HepG2 (cell line): ENCODE results near the gene PDLIM4. TPM values are rescaled to one million over a fixed set of nuclear protein-coding genes. Genes with fewer than 3 reads are reported as not detected.

ENCODE experiments used
- ATAC-seq: fragments of 200-7000 bp; cut with Tn5 transposase; 3 replicates; pipeline ENCODE4 v1.9.1; 2020; ENCODE audit warnings: mild to moderate bottlenecking, moderate library complexity
- BruUV-seq: library from RNA; stranded (reverse); fragments of 400-500 nt; replicated peaks from 2 replicates; lab custom pipeline; 2021; lab: Mats Ljungman, UMichigan
- CTCF ChIA-PET: fragments of 300-600 bp; formaldehyde crosslinking; extraction: SDS; loops from one replicate; lab custom pipeline; 2021; ENCODE audit warnings: low total read pairs, inconsistent platforms, low intra/inter-chr PET ratio; lab: Yijun Ruan, JAX
- POLR2A ChIA-PET: fragments of 350-600 bp; sonication (Branson Sonifier 250); formaldehyde crosslinking; loops from one replicate; lab custom pipeline; 2020; ENCODE audit warnings: antibody characterized with exemption, inconsistent platforms; lab: Yijun Ruan, JAX
- DNase-seq: peaks from one replicate; pipeline ENCODE4 v3.0.0-alpha.2; 2015; ENCODE audit warnings: low spot score
- FAIRE-seq: peaks from 3 replicates; lab custom pipeline; 2011; peaks lifted over from hg19 to GRCh38; lab: Jason Lieb, UNC
- H2AFZ ChIP-seq: one replicate; pipeline ENCODE4 v1.6.1; 2011; ENCODE audit warnings: low read length, inconsistent platforms
- H3K27ac ChIP-seq: fragments of 300-600 bp; 3 replicates; pipeline ENCODE4 v1.8.0; 2011; ENCODE audit warnings: mixed run types, mild to moderate bottlenecking, mixed read lengths, low read length, inconsistent platforms; ENCODE audit not compliant: insufficient read depth; ENCODE audit errors: extremely low read length
- H3K27me3 ChIP-seq, 2 experiments: fragments of 200-600 bp in 1 of 2; 2 replicates in 1 of 2; 3 replicates in 1 of 2; pipeline versions ENCODE4 v1.6.0 to v1.8.0; 2011; ENCODE audit warnings: low read length in 2 of 2, mild to moderate bottlenecking in 2 of 2, moderate library complexity in 2 of 2, inconsistent platforms in 1 of 2; ENCODE audit not compliant: insufficient read depth in 2 of 2, control insufficient read depth in 1 of 2
- H3K36me3 ChIP-seq, 2 experiments: fragments of 200-600 bp in 1 of 2; replicated peaks in 1 of 2; 2 replicates in 1 of 2; 3 replicates in 1 of 2; pipeline versions ENCODE4 v1.5.1 to v1.8.0; 2011; ENCODE audit warnings: low read length in 2 of 2, inconsistent platforms in 1 of 2; ENCODE audit not compliant: insufficient read depth in 2 of 2, control insufficient read depth in 1 of 2
- H3K4me1 ChIP-seq: 2 replicates; pipeline ENCODE4 v1.5.1; 2012; ENCODE audit warnings: low read length, inconsistent platforms; ENCODE audit not compliant: insufficient read depth
- H3K4me2 ChIP-seq: 2 replicates; pipeline ENCODE4 v1.6.0; 2011; ENCODE audit warnings: low read depth, low read length, inconsistent platforms
- H3K4me3 ChIP-seq, 3 experiments: fragments of 200-600 bp in 1 of 3; sonication (generic), shearing (Covaris generic) in 1 of 3; replicated peaks in 1 of 3; 2 replicates each; pipeline ENCODE4 v1.5.1; 2011 to 2016; ENCODE audit warnings: low read length in 3 of 3, inconsistent platforms in 2 of 3, low read depth in 2 of 3, mild to moderate bottlenecking in 2 of 3, control low read depth in 1 of 3, mixed read lengths in 1 of 3; ENCODE audit not compliant: insufficient read depth in 1 of 3
- H3K79me2 ChIP-seq: one replicate; pipeline ENCODE4 v1.6.1; 2011; ENCODE audit warnings: low read length, inconsistent platforms; ENCODE audit not compliant: insufficient read depth
- H3K9ac ChIP-seq: 2 replicates; pipeline ENCODE4 v1.6.0; 2011; ENCODE audit warnings: mild to moderate bottlenecking, low read depth, low read length, inconsistent platforms; ENCODE audit not compliant: insufficient read depth
- H3K9me3 ChIP-seq: 2 replicates; pipeline ENCODE4 v1.5.1; 2012; ENCODE audit warnings: mild to moderate bottlenecking, low read length
- H4K20me1 ChIP-seq: 2 replicates; pipeline ENCODE4 v1.6.0; 2011; ENCODE audit warnings: inconsistent platforms, mild to moderate bottlenecking, low read length, moderate library complexity; ENCODE audit not compliant: insufficient read depth
- HNF4A ChIP-seq: sonication (generic); formaldehyde crosslinking; IDR thresholded peaks from 2 replicates; pipeline ENCODE4 v1.4.0; 2020; ENCODE audit warnings: missing genetic modification reagents
- HOXA7 ChIP-seq: sonication (generic); formaldehyde crosslinking; IDR thresholded peaks from 2 replicates; pipeline ENCODE4 v1.8.1; 2022; ENCODE audit warnings: mild to moderate bottlenecking, missing genetic modification reagents, moderate library complexity
- KLF9 ChIP-seq: IDR thresholded peaks from 2 replicates; pipeline ENCODE4 v1.6.1; 2016; ENCODE audit warnings: low read depth
- PHF20 ChIP-seq: sonication (generic); formaldehyde crosslinking; IDR thresholded peaks from 2 replicates; pipeline ENCODE4 v1.5.0; 2020; ENCODE audit warnings: mild to moderate bottlenecking, missing genetic modification reagents
- PHF21A ChIP-seq: sonication (generic); formaldehyde crosslinking; IDR thresholded peaks from 2 replicates; pipeline ENCODE4 v1.5.0; 2020; ENCODE audit warnings: mild to moderate bottlenecking, missing genetic modification reagents
- PITX1 ChIP-seq: sonication (generic); formaldehyde crosslinking; IDR thresholded peaks from 2 replicates; pipeline ENCODE4 v1.5.1; 2020; ENCODE audit warnings: mild to moderate bottlenecking, missing genetic modification reagents
- POLR2AphosphoS5 ChIP-seq: IDR thresholded peaks from 2 replicates; pipeline ENCODE4 v1.6.1; 2012; ENCODE audit warnings: low read depth, low read length
- RFX1 ChIP-seq: fragments of 450-650 bp; IDR thresholded peaks from 2 replicates; pipeline ENCODE4 v1.6.1; 2017
- SPEN ChIP-seq: sonication (generic); formaldehyde crosslinking; IDR thresholded peaks from 2 replicates; pipeline ENCODE4 v1.5.1; 2020; ENCODE audit warnings: low read depth, mild to moderate bottlenecking, missing genetic modification reagents
- ZNF180 ChIP-seq: sonication (generic); formaldehyde crosslinking; IDR thresholded peaks from 2 replicates; pipeline ENCODE4 v1.4.0; 2020; ENCODE audit warnings: low read depth, missing genetic modification reagents, borderline replicate concordance
- ZNF230 ChIP-seq: sonication (generic); formaldehyde crosslinking; IDR thresholded peaks from 2 replicates; pipeline ENCODE4 v1.4.0; 2020; ENCODE audit warnings: mild to moderate bottlenecking, missing genetic modification reagents
- ZNF30 ChIP-seq: sonication (generic); formaldehyde crosslinking; IDR thresholded peaks from 2 replicates; pipeline ENCODE4 v1.5.0; 2020; ENCODE audit warnings: mild to moderate bottlenecking, missing genetic modification reagents
- ZNF335 ChIP-seq: sonication (generic); formaldehyde crosslinking; IDR thresholded peaks from 2 replicates; pipeline ENCODE4 v1.4.0; 2020; ENCODE audit warnings: missing genetic modification reagents
- WGBS: methylation state at CpG from one replicate; pipeline ENCODE4 v1.1.6; 2017; ENCODE audit warnings: low lambda C conversion rate; 5-methylcytosine and 5-hydroxymethylcytosine counted together
- in situ Hi-C: cut with HindIII; loops from 2 replicates; pipeline ENCODE4 v1.10.0; 2017; ENCODE audit warnings: low pct_unique_long_range_greater_than_20kb; ENCODE audit not compliant: extremely low pct_ligation_motif_present
- intact Hi-C: fragments of 100-400 bp; cut with micrococcal nuclease; formaldehyde crosslinking; loops from one replicate; pipeline ENCODE4 v1.10.0; 2022; ENCODE audit not compliant: unreplicated experiment
- polyA plus RNA-seq, 8 experiments: library from polyadenylated mRNA; depleted of rRNA in 3 of 8; stranded (reverse) in 7 of 8; unstranded in 1 of 8; fragments of >200 nt; fragmentation: Illumina TruSeq in 4 of 8; extraction: Trizol in 4 of 8; gene quantifications; 2 replicates each; pipeline versions ENCODE4 v1.2.1 to v1.2.3, GENCODE V29; 2011 to 2016; ENCODE audit warnings: low read depth in 4 of 8, missing spikeins in 1 of 8, mixed read lengths in 1 of 8; ENCODE audit not compliant: insufficient read depth in 1 of 8
- total RNA-seq, 5 experiments: library from RNA; depleted of rRNA; stranded (reverse); fragments of >200 nt; fragmentation: Illumina TruSeq; extraction: Trizol; gene quantifications; 2 replicates each; pipeline ENCODE4 v1.2.3, GENCODE V29; 2016; ENCODE audit warnings: low read depth in 1 of 5
- TF ChIP-seq, protein P1 (sequence below): sonication (generic); formaldehyde crosslinking; IDR thresholded peaks from 2 replicates; pipeline ENCODE4 v1.4.0; 2020; ENCODE audit warnings: missing genetic modification reagents
- TF ChIP-seq, protein P2 (sequence below): sonication (generic); formaldehyde crosslinking; IDR thresholded peaks from 2 replicates; pipeline ENCODE4 v1.8.1; 2023; ENCODE audit warnings: missing genetic modification reagents, mild to moderate bottlenecking, borderline replicate concordance
- TF ChIP-seq, protein P3 (sequence below): IDR thresholded peaks from 2 replicates; pipeline ENCODE4 v1.6.1; 2018; ENCODE audit warnings: missing genetic modification reagents, mild to moderate bottlenecking, missing compliant biosample characterization
- TF ChIP-seq, protein P4 (sequence below): sonication (generic); formaldehyde crosslinking; IDR thresholded peaks from 2 replicates; pipeline ENCODE4 v1.5.0; 2020; ENCODE audit warnings: mild to moderate bottlenecking, missing genetic modification reagents, borderline replicate concordance
- TF ChIP-seq, protein P5 (sequence below): sonication (generic); formaldehyde crosslinking; IDR thresholded peaks from 2 replicates; pipeline ENCODE4 v1.5.1; 2020; ENCODE audit warnings: mild to moderate bottlenecking, missing genetic modification reagents, borderline replicate concordance
- TF ChIP-seq, protein P6 (sequence below): IDR thresholded peaks from 2 replicates; pipeline ENCODE4 v1.6.1; 2016; ENCODE audit warnings: low read depth

Gene PDLIM4
- total and polyA plus RNA-seq, 2 of the 13 experiments (the other 11 are each of a cell fraction or from before 2014, with no cell fraction given), result 1.1 to 2.3 TPM

DNA sequence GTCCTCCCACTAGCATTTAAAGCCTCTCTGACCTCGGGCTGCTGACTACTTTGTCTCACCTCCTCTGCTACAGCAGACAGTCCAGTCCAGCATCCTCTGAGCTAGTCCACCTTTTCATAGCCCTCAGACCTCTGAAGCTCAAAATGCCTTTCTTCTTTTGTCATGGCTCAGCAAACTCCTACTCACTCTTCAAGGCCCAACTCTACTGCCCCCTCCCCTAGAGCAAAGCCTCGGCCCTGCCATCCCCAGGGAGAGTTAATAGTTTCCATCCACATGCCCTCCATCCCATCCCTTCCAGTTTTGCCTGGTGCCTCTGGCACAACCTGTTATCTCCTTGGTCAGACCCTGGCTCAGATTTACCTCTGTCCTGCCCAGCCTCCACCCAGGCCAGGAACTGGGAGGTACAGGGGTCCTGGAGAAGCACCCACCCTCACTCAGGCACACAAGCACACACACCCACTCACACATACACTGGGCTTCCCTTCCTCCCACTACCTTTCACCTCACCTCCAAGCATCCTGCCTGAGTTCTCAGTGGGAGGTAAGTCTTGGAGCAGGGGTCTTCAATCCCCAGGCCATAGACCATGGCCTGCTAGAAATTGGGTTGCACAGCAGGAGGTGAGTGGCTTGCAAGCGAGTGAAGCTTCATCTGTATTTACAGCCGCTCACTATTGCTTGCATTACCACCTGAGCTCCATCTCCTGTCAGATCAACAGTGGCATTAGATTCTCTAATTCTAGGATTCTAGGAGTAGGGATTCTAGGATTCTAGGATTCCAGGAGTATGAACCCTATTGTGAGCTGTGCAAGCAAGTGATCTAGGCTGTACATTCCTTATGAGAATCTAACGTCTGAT, 18.1 kb downstream of the PDLIM4 start:
- ATAC-seq (no peak), FAIRE-seq (no peak), DNase-seq (no peak)
- Histone ChIP-seq H3K79me2 (no peaks in the 10 kb centered on the region), H3K9me3 (no peaks in the 10 kb centered on the region), H3K9ac (no peak overlapping the region), H3K4me2 (no peak overlapping the region), H3K27ac (no peak overlapping the region), H3K36me3 (no peaks in the 10 kb centered on the region), H3K27me3 (no peaks in the 10 kb centered on the region; a peak in 1 of 5 replicates), H2AFZ (no peak overlapping the region), H3K4me1 (peaks cover 40% of the 10 kb centered on the region), H3K4me3 (no peak overlapping the region), H4K20me1 (no peaks in the 10 kb centered on the region)
- intact Hi-C loops, result no loop called here
- WGBS, result 26% methylated on average over 5 of the region's 5 CpGs
- ChIA-PET CTCF (no interaction called here), POLR2A (interaction anchor here (1.0 to 1.5 kb wide), 2 partner anchors 18 to 19 kb away, joined by 3 to 5 read pairs; partner anchors contain the start of gene SLC22A4)
- TF ChIP-seq, protein P1, sequence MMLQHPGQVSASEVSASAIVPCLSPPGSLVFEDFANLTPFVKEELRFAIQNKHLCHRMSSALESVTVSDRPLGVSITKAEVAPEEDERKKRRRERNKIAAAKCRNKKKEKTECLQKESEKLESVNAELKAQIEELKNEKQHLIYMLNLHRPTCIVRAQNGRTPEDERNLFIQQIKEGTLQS (CRISPR knock-in tag), result no peak
- TF ChIP-seq SPEN (CRISPR knock-in tag), result no peak
- no peak for TF ChIP-seq ZNF335 (CRISPR knock-in tag)
- no peak for TF ChIP-seq HNF4A (CRISPR knock-in tag)
- TF ChIP-seq, protein P2, sequence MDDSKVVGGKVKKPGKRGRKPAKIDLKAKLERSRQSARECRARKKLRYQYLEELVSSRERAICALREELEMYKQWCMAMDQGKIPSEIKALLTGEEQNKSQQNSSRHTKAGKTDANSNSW (CRISPR knock-in tag), result no peak
- no peak for TF ChIP-seq PHF21A (CRISPR knock-in tag)
- TF ChIP-seq, protein P3, sequence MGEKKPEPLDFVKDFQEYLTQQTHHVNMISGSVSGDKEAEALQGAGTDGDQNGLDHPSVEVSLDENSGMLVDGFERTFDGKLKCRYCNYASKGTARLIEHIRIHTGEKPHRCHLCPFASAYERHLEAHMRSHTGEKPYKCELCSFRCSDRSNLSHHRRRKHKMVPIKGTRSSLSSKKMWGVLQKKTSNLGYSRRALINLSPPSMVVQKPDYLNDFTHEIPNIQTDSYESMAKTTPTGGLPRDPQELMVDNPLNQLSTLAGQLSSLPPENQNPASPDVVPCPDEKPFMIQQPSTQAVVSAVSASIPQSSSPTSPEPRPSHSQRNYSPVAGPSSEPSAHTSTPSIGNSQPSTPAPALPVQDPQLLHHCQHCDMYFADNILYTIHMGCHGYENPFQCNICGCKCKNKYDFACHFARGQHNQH (CRISPR knock-in tag), result no peak
- TF ChIP-seq, protein P4, sequence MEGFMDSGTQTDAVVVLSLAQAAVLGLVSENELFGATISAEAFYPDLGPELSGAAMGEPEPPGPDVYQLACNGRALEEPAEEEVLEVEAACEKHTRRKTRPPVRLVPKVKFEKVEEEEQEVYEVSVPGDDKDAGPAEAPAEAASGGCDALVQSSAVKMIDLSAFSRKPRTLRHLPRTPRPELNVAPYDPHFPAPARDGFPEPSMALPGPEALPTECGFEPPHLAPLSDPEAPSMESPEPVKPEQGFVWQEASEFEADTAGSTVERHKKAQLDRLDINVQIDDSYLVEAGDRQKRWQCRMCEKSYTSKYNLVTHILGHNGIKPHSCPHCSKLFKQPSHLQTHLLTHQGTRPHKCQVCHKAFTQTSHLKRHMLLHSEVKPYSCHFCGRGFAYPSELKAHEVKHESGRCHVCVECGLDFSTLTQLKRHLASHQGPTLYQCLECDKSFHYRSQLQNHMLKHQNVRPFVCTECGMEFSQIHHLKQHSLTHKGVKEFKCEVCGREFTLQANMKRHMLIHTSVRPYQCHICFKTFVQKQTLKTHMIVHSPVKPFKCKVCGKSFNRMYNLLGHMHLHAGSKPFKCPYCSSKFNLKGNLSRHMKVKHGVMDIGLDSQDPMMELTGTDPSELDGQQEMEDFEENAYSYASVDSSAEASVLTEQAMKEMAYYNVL (CRISPR knock-in tag), result no peak
- TF ChIP-seq ZNF180 (CRISPR knock-in tag), result no peak
- no peak for TF ChIP-seq RFX1
- TF ChIP-seq, protein P5, sequence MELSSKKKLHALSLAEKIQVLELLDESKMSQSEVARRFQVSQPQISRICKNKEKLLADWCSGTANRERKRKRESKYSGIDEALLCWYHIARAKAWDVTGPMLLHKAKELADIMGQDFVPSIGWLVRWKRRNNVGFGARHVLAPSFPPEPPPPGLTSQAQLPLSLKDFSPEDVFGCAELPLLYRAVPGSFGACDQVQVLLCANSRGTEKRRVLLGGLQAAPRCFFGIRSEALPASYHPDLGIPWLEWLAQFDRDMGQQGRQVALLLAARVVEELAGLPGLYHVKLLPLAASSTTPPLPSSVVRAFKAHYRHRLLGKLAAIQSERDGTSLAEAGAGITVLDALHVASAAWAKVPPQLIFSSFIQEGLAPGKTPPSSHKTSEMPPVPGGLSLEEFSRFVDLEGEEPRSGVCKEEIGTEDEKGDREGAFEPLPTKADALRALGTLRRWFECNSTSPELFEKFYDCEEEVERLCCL (CRISPR knock-in tag), result no peak
- TF ChIP-seq, protein P6, sequence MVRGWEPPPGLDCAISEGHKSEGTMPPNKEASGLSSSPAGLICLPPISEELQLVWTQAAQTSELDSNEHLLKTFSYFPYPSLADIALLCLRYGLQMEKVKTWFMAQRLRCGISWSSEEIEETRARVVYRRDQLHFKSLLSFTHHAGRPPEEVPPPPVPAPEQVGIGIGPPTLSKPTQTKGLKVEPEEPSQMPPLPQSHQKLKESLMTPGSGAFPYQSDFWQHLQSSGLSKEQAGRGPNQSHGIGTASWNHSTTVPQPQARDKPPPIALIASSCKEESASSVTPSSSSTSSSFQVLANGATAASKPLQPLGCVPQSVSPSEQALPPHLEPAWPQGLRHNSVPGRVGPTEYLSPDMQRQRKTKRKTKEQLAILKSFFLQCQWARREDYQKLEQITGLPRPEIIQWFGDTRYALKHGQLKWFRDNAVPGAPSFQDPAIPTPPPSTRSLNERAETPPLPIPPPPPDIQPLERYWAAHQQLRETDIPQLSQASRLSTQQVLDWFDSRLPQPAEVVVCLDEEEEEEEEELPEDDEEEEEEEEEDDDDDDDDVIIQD (CRISPR knock-in tag), result no peak
- TF ChIP-seq PHF20, result no peak
- no peak for TF ChIP-seq ZNF30
- TF ChIP-seq POLR2AphosphoS5, result no peak
- TF ChIP-seq KLF9, result no peak
- no peak for TF ChIP-seq ZNF230
- TF ChIP-seq PITX1, result no peak
- TF ChIP-seq HOXA7 (CRISPR knock-in tag), result no peak
- in situ Hi-C loops, result no loop called here
- no TSS peak for BruUV-seq
